OCI-LY3 (cell line): ENCODE data around the gene TBC1D32.

Source experiments
- EZH2phosphoT487 ChIP-seq: fragments of 200-600 bp; shearing (Covaris generic); IDR thresholded peaks from 2 replicates; pipeline ENCODE4 v1.6.1; 2018; ENCODE audit warnings: antibody characterized with exemption, mixed run types, low read depth
- TF ChIP-seq, protein P1 (sequence below): fragments of 200-600, 300-600 bp; sonication (generic); IDR thresholded peaks from 2 replicates; pipeline ENCODE4 v1.5.1; 2014; ENCODE audit warnings: antibody characterized with exemption, low read length, low read depth

DNA sequence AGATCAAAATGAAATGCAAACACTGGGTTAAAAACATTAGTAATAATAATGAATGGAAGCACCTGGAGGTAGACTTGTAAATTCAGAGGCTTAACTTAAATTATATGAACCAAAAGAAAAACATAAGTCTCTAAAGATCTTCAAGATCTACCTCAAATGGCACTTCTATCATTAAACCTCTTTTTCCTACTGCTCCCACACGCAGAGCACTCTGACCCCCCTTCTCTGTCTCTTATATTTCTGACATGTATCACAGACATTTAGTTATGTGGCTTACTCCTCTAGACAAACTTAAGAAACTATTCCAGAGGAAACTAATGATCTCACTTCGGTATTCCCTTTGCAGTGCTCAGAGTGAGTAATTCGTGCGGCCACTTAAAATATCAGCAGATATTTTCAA is 1.1 kb downstream of the TBC1D32 start:
- TF ChIP-seq, protein P1, sequence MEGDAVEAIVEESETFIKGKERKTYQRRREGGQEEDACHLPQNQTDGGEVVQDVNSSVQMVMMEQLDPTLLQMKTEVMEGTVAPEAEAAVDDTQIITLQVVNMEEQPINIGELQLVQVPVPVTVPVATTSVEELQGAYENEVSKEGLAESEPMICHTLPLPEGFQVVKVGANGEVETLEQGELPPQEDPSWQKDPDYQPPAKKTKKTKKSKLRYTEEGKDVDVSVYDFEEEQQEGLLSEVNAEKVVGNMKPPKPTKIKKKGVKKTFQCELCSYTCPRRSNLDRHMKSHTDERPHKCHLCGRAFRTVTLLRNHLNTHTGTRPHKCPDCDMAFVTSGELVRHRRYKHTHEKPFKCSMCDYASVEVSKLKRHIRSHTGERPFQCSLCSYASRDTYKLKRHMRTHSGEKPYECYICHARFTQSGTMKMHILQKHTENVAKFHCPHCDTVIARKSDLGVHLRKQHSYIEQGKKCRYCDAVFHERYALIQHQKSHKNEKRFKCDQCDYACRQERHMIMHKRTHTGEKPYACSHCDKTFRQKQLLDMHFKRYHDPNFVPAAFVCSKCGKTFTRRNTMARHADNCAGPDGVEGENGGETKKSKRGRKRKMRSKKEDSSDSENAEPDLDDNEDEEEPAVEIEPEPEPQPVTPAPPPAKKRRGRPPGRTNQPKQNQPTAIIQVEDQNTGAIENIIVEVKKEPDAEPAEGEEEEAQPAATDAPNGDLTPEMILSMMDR: no peak
- TF ChIP-seq EZH2phosphoT487: no peak
